ENCODE data around the gene KREMEN1.

DNA sequence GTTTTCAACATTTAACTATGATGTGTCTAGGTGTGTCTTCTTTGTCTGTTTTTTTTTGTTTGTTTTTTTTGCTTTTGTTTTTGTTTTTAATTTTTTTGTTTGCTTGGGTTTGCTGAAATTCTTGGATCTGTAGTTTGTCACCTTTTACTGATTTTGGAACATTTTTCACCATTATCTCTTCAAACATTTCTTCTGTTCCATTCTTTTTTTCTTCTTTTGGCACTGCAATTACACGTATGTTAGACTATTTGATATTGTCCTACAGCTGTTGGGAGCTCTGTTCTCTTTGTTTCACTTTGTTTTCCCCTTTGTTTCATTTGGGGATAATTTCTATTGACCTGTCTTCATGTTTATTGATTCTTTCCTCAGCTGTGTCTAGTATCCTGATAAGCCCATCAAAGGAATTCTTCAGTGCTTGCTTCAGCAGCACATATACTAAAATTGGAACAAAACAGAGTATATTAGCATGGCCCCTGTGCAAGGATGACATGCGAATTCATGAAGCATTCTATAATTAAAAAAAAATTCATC lies 60.8 kb downstream of the KREMEN1 start:
- TF ChIP-seq, protein P1, sequence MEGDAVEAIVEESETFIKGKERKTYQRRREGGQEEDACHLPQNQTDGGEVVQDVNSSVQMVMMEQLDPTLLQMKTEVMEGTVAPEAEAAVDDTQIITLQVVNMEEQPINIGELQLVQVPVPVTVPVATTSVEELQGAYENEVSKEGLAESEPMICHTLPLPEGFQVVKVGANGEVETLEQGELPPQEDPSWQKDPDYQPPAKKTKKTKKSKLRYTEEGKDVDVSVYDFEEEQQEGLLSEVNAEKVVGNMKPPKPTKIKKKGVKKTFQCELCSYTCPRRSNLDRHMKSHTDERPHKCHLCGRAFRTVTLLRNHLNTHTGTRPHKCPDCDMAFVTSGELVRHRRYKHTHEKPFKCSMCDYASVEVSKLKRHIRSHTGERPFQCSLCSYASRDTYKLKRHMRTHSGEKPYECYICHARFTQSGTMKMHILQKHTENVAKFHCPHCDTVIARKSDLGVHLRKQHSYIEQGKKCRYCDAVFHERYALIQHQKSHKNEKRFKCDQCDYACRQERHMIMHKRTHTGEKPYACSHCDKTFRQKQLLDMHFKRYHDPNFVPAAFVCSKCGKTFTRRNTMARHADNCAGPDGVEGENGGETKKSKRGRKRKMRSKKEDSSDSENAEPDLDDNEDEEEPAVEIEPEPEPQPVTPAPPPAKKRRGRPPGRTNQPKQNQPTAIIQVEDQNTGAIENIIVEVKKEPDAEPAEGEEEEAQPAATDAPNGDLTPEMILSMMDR (IDR thresholded peaks at IDR 0.05), result no peak
- no peak for TF ChIP-seq EP300 (IDR thresholded peaks at IDR 0.05)
- no peak for TF ChIP-seq POLR2A (IDR thresholded peaks at IDR 0.05)
- no peak for TF ChIP-seq POLR2AphosphoS5 (IDR thresholded peaks at IDR 0.05)

Data from upper lobe of left lung (tissue), 4 donors.